HG03342 (cell line): Measurements from ENCODE around the gene MCTP1.

Experiments
- ATAC-seq: cut with Tn5 transposase; IDR thresholded peaks from one replicate; pipeline ENCODE4 v1.9.1; 2021; ENCODE audit warnings: mild to moderate bottlenecking, moderate library complexity; ENCODE audit not compliant: unreplicated experiment

The MCTP1 gene

GRCh38 chr5:94682814-94683520, 601.9 kb downstream of the MCTP1 start:
- ATAC-seq: no peak

GRCh38 chr5:94675965-94676618, 608.8 kb downstream of the MCTP1 start:
- no peak for ATAC-seq

- no peak for ATAC-seq
These were observed 610.2 kb downstream of the MCTP1 start for GRCh38 chr5:94674490-94675382.

GRCh38 chr5:94672746-94673145, 612.1 kb downstream of the MCTP1 start:
- ATAC-seq: no peak

GRCh38 chr5:94670726-94671125, 614.2 kb downstream of the MCTP1 start:
- no peak for ATAC-seq

- no peak for ATAC-seq
These were observed 617.0 kb downstream of the MCTP1 start for GRCh38 chr5:94667937-94668336.

GRCh38 chr5:94661086-94661485, 623.8 kb downstream of the MCTP1 start:
- ATAC-seq: no peak

- no peak for ATAC-seq
These were observed 624.4 kb downstream of the MCTP1 start for GRCh38 chr5:94660506-94660905.

- ATAC-seq: no peak
These were observed 626.6 kb downstream of the MCTP1 start for GRCh38 chr5:94658272-94658671.
